Tibial nerve (tissue), 4 donors: ENCODE results near the gene ADGRG6.

ENCODE experiments used
- EP300 ChIP-seq, 2 donors: sonication (generic); formaldehyde crosslinking; IDR thresholded peaks; one replicate each; pipeline ENCODE4 v1.6.1; 2017; ENCODE audit warnings: antibody characterized with exemption in 2 of 2, mild to moderate bottlenecking in 1 of 2
- POLR2A ChIP-seq, 2 donors: fragments of 450-650 bp; IDR thresholded peaks; one replicate each; pipeline ENCODE4 v1.6.1; 2017; ENCODE audit warnings: antibody characterized with exemption in 2 of 2, mild to moderate bottlenecking in 2 of 2, moderate library complexity in 2 of 2
- TF ChIP-seq, protein P1 (sequence below), 5 experiments: fragments of 200-600 bp in 3 of 5; fragments of 450-650 bp in 2 of 5; sonication (generic) in 3 of 5; IDR thresholded peaks; one replicate each; pipeline ENCODE4 v1.5.1; 2016 to 2019; ENCODE audit warnings: antibody characterized with exemption in 5 of 5, mild to moderate bottlenecking in 3 of 5, moderate library complexity in 2 of 5

DNA sequence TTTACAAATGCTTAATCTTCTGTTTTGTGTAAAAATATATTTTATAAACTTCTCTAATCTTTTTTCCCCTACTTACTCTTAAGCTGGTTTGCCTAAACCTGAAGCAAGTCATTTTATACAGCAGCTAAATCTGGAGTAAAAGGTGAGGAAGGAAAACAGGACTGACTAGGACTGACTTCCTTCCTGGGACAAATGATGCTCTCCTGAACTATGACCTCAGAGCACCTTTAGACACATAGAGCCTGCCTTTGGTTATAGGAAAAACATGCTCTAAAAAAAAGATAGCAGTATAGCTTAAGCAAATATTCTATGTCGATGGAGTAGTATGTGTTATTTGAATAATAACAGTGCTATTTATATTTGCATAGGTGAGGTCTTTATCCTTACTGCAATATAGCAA, 21.5 kb upstream of the ADGRG6 start:
- TF ChIP-seq, protein P1, sequence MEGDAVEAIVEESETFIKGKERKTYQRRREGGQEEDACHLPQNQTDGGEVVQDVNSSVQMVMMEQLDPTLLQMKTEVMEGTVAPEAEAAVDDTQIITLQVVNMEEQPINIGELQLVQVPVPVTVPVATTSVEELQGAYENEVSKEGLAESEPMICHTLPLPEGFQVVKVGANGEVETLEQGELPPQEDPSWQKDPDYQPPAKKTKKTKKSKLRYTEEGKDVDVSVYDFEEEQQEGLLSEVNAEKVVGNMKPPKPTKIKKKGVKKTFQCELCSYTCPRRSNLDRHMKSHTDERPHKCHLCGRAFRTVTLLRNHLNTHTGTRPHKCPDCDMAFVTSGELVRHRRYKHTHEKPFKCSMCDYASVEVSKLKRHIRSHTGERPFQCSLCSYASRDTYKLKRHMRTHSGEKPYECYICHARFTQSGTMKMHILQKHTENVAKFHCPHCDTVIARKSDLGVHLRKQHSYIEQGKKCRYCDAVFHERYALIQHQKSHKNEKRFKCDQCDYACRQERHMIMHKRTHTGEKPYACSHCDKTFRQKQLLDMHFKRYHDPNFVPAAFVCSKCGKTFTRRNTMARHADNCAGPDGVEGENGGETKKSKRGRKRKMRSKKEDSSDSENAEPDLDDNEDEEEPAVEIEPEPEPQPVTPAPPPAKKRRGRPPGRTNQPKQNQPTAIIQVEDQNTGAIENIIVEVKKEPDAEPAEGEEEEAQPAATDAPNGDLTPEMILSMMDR (IDR thresholded peaks at IDR 0.05), result no peak
- TF ChIP-seq EP300 (IDR thresholded peaks at IDR 0.05) (no peak), POLR2A (IDR thresholded peaks at IDR 0.05) (no peak)
